ENCODE results near the gene OPCML. TPM values are rescaled to one million over a fixed set of nuclear protein-coding genes. Genes with fewer than 3 reads are reported as not detected.

The OPCML gene
- total RNA-seq, 2 experiments from 2014 or later = not detected

DNA sequence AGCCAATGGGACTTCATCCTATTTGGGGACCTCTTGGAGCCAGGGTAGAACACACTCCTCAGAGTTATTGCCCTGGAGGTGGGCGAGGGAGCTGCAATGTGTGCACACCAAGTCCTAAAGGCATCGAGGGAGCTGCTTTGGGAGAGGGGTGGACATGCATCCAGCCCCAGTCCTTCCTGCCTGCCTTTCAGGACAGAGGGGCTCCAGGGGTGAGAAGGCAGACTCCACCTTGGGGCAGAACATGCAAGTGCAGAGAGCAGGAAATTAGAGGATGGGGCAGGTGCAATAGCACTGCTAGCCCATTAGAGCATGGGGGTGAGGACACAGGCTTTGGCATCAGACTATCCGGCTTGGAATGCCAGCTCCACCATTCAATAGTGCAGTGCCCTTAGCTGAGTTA is 288.5 kb downstream of the OPCML start:
- CTCF ChIA-PET = no interaction called here
- Mint-ChIP-seq H3K4me1 (ENCODE audit: low read depth) (no peaks in the 10 kb centered on the region), H3K9me3 (ENCODE audit: insufficient read depth) (no peaks in the 10 kb centered on the region), H3K4me3 (no peak overlapping the region), H3K27ac (no peak overlapping the region), H3K27me3 (ENCODE audit: low read depth) (no peaks in the 10 kb centered on the region), H3K36me3 (ENCODE audit: low read depth) (no peaks in the 10 kb centered on the region)
- ATAC-seq = no peak
- no peak for DNase-seq
- POLR2A ChIA-PET = no interaction called here

DNA sequence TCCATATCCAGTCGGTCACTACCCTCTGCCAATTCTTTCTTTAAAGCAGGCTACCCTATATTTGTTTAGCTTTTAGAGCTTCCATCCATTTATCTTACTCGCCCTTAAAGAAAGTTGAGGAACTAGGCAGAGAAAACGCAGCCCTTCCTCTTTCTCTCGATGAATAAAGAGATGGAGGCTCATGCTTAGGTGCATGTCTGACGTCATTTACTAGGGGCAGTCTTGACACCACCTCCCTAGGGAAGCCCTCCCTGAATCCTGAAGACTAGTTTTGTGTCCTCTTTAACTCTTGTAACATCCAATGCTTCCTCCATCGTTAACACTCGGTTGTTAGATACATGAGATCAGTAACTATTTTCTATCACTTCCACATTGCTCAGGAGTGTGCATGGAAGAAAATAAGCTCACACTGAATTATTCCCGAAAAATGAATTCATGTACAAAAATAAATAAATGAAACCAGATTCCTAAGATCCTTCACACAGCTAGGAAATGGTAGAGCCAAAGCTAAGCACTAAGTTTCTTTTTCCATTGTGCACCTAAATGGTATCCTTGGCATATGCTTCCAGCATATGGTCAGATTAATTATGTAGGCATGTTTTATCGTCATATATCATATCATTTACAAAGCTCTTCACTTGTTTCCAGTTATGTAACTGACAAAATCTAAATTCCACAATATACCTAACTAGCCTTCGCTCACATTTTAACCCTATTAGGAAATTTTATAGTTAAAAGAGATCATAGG is 291.2 kb downstream of the OPCML start:
- Mint-ChIP-seq H3K36me3 (ENCODE audit: low read depth) (no peaks in the 10 kb centered on the region), H3K9me3 (ENCODE audit: insufficient read depth) (no peaks in the 10 kb centered on the region), H3K4me3 (no peak overlapping the region), H3K27ac (no peak overlapping the region), H3K27me3 (ENCODE audit: low read depth) (no peaks in the 10 kb centered on the region), H3K4me1 (ENCODE audit: low read depth) (no peaks in the 10 kb centered on the region)
- ChIA-PET CTCF (no interaction called here), POLR2A (no interaction called here)
- ATAC-seq (no peak), DNase-seq (no peak)

DNA sequence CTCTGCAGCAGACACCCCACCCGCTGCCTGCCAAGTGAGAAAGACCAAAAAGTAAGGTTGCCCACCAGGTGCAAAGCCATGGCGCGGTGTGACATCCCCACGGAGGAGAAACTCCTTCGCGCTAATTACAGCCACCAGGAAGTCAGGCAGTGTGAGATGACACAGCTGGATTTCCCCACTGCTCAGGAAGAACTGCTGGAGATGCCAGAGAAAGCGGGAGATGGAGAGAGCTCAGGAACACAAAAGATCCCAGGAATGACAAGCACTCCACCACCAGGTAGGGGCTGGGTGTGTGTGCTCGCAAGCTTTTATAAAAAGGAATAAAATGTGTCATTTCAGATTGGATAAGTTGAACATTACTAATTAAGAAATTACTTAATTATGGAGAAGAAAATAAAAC is 292.7 kb downstream of the OPCML start:
- DNase-seq = no peak
- Mint-ChIP-seq H3K36me3 (ENCODE audit: low read depth) (no peaks in the 10 kb centered on the region), H3K27me3 (ENCODE audit: low read depth) (no peaks in the 10 kb centered on the region), H3K4me1 (ENCODE audit: low read depth) (no peaks in the 10 kb centered on the region), H3K9me3 (ENCODE audit: insufficient read depth) (no peaks in the 10 kb centered on the region), H3K27ac (no peak overlapping the region), H3K4me3 (no peak overlapping the region)
- CTCF ChIA-PET = no interaction called here
- ATAC-seq = no peak
- POLR2A ChIA-PET = interaction anchor here (0.8 kb wide), 1 partner anchor 17 kb away, joined by 3 read pairs; no protein-coding TSS in a partner anchor

DNA sequence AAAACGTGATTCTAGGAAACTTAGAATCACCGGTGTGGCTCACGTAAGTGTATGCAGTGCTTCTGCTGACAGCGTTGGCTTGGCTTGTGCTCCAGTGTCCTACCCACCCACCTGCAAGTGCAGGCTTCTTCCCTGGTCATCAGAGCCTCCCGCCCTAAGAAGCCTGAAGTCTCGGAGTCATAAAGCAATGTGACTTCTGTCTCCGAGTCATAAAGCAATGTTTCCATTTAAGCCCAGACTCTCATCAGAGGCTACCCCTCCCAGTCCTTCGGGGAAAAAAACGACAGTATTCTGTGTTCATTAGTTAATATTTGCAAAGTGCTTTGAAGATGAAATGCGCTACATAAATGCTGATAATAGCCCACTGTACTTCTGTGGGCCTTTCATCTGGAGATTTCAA is 293.8 kb downstream of the OPCML start:
- DNase-seq = no peak
- Mint-ChIP-seq H3K4me1 (ENCODE audit: low read depth) (no peaks in the 10 kb centered on the region), H3K9me3 (ENCODE audit: insufficient read depth) (no peaks in the 10 kb centered on the region), H3K36me3 (ENCODE audit: low read depth) (no peaks in the 10 kb centered on the region), H3K27me3 (ENCODE audit: low read depth) (no peaks in the 10 kb centered on the region), H3K4me3 (no peak overlapping the region), H3K27ac (no peak overlapping the region)
- ChIA-PET CTCF (no interaction called here), POLR2A (no interaction called here)
- ATAC-seq = no peak

- Mint-ChIP-seq H3K4me3 (no peak overlapping the region), H3K36me3 (ENCODE audit: low read depth) (no peaks in the 10 kb centered on the region), H3K4me1 (ENCODE audit: low read depth) (no peaks in the 10 kb centered on the region), H3K27me3 (ENCODE audit: low read depth) (no peaks in the 10 kb centered on the region), H3K27ac (no peak overlapping the region), H3K9me3 (ENCODE audit: insufficient read depth) (no peaks in the 10 kb centered on the region)
- POLR2A ChIA-PET = no interaction called here
- DNase-seq = no peak
- CTCF ChIA-PET = no interaction called here
- no peak for ATAC-seq
Measured at GRCh38 chr11:133238027-133238426, 294.3 kb downstream of the OPCML start.

- Mint-ChIP-seq H3K9me3 (ENCODE audit: insufficient read depth) (no peaks in the 10 kb centered on the region), H3K27ac (no peak overlapping the region), H3K4me1 (ENCODE audit: low read depth) (no peaks in the 10 kb centered on the region), H3K36me3 (ENCODE audit: low read depth) (no peaks in the 10 kb centered on the region), H3K4me3 (no peak overlapping the region), H3K27me3 (ENCODE audit: low read depth) (no peaks in the 10 kb centered on the region)
- DNase-seq (no peak), ATAC-seq (no peak)
- ChIA-PET CTCF (no interaction called here), POLR2A (no interaction called here)
Measured at GRCh38 chr11:133235381-133235780, 296.9 kb downstream of the OPCML start.

DNA sequence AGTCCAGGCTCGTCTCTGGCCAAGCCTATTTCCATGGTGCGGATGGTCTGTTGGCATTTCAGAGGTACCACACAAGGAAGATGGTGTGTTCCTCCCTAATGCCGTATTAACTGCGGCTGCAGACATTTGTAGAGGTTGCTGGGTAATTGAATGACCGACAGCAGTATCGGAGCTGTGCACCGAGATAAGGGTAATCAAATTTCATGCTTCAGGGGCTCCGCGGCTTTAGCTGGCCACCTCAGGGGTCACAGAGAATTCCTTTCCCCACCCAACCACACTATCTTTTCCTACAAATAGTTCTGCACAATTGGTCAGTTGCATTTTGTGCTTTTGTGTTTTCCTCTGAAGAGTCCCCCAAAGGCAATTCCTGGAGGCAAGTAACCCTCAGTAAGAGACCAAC is 297.4 kb downstream of the OPCML start:
- Mint-ChIP-seq H3K27ac (no peak overlapping the region), H3K36me3 (ENCODE audit: low read depth) (no peaks in the 10 kb centered on the region)

DNA sequence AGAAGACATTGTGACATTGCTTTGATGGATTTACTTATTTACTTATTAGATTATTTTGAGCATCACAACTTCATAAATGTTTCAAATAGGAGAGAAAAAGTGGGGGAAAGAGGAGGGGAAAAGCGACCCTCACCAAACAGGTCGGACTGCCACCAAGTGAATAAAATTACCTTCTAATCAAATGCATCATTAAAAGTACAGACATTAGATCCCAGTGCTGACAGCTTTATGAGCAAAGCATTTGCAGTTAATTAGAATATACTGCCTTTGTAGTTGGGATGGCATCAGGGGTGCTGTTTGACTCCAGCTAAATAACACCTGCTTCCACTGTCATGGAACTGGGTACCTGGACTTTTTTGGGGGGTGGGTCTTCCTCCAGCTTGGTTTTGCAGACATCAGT is 299.6 kb downstream of the OPCML start:
- Mint-ChIP-seq H3K4me3 (no peak overlapping the region), H3K9me3 (ENCODE audit: insufficient read depth) (no peaks in the 10 kb centered on the region), H3K27ac (no peak overlapping the region), H3K36me3 (ENCODE audit: low read depth) (no peaks in the 10 kb centered on the region), H3K4me1 (ENCODE audit: low read depth) (no peaks in the 10 kb centered on the region), H3K27me3 (ENCODE audit: low read depth) (no peaks in the 10 kb centered on the region)
- CTCF ChIA-PET = no interaction called here
- POLR2A ChIA-PET = no interaction called here
- ATAC-seq = no peak
- DNase-seq = no peak

More for the DNA sequence above, 297.4 kb downstream of the OPCML start:
- ChIA-PET CTCF (no interaction called here), POLR2A (no interaction called here)
- no peak for DNase-seq
- no peak overlapping the region for H3K4me3 Mint-ChIP-seq
- H3K27me3 Mint-ChIP-seq (ENCODE audit: low read depth) = no peaks in the 10 kb centered on the region
- no peaks in the 10 kb centered on the region for H3K4me1 Mint-ChIP-seq (ENCODE audit: low read depth)
- ATAC-seq = no peak
- H3K9me3 Mint-ChIP-seq (ENCODE audit: insufficient read depth) = no peaks in the 10 kb centered on the region

GRCh38 chr11:133230431-133230830 is 301.9 kb downstream of the OPCML start:
- CTCF ChIA-PET = no interaction called here
- no peaks in the 10 kb centered on the region for H3K27me3 Mint-ChIP-seq (ENCODE audit: low read depth)
- DNase-seq = no peak
- no peaks in the 10 kb centered on the region for H3K4me1 Mint-ChIP-seq (ENCODE audit: low read depth)
- no peaks in the 10 kb centered on the region for H3K36me3 Mint-ChIP-seq (ENCODE audit: low read depth)
- ATAC-seq = no peak
- no peak overlapping the region for H3K4me3 Mint-ChIP-seq
- H3K27ac Mint-ChIP-seq = no peak overlapping the region
- POLR2A ChIA-PET = no interaction called here
- H3K9me3 Mint-ChIP-seq (ENCODE audit: insufficient read depth) = no peaks in the 10 kb centered on the region

GRCh38 chr11:133228471-133229329 is 303.6 kb downstream of the OPCML start:
- H3K27ac Mint-ChIP-seq = no peak overlapping the region
- ATAC-seq (no peak), DNase-seq (no peak)
- H3K4me3 Mint-ChIP-seq = no peak overlapping the region
- CTCF ChIA-PET = no interaction called here
- no peaks in the 10 kb centered on the region for H3K27me3 Mint-ChIP-seq (ENCODE audit: low read depth)
- no peaks in the 10 kb centered on the region for H3K4me1 Mint-ChIP-seq (ENCODE audit: low read depth)
- POLR2A ChIA-PET = no interaction called here
- H3K36me3 Mint-ChIP-seq (ENCODE audit: low read depth) = no peaks in the 10 kb centered on the region
- no peaks in the 10 kb centered on the region for H3K9me3 Mint-ChIP-seq (ENCODE audit: insufficient read depth)

DNA sequence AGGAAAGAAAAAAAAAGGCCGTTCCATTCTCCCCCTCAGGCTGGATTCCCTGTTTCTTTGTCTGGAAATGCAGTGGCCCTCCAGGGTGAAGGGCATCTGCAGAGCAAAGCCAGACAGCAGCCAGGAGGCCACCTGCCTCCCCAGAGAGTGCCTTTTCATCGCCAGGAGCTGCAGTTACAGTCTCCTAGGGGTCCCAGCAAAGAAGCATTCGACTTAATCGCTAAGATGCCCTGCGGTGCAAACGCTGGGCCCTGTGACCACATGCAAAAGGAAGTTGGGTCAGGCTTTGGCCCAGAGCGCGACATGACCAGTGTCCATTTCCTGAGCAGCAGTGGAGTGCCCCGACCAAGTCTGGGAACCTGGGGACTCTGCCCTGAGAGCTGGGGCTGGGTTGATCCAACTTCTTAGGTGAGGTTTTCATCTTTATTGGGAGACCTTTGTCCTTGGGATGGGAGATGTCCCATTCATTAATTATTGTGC is 304.6 kb downstream of the OPCML start:
- no peak for DNase-seq
- Mint-ChIP-seq H3K9me3 (ENCODE audit: insufficient read depth) (no peaks in the 10 kb centered on the region), H3K4me1 (ENCODE audit: low read depth) (no peaks in the 10 kb centered on the region), H3K4me3 (no peak overlapping the region), H3K27ac (no peak overlapping the region), H3K27me3 (ENCODE audit: low read depth) (no peaks in the 10 kb centered on the region), H3K36me3 (ENCODE audit: low read depth) (no peaks in the 10 kb centered on the region)
- ChIA-PET POLR2A (no interaction called here), CTCF (no interaction called here)
- ATAC-seq = no peak

GRCh38 chr11:133224271-133224670 is 308.0 kb downstream of the OPCML start:
- Mint-ChIP-seq H3K9me3 (ENCODE audit: insufficient read depth) (no peaks in the 10 kb centered on the region), H3K4me1 (ENCODE audit: low read depth) (no peaks in the 10 kb centered on the region), H3K27me3 (ENCODE audit: low read depth) (no peaks in the 10 kb centered on the region), H3K4me3 (no peak overlapping the region), H3K36me3 (ENCODE audit: low read depth) (no peaks in the 10 kb centered on the region), H3K27ac (no peak overlapping the region)
- DNase-seq (no peak), ATAC-seq (no peak)
- POLR2A ChIA-PET = no interaction called here
- CTCF ChIA-PET = no interaction called here

Data from activated CD8-positive, alpha-beta T cell treated with anti-CD3 and anti-CD28 coated beads, Interleukin-2, amount 10 ng/mL, durations not matched to agents 7 days and 5 days (primary cell).